Measurements from ENCODE around the gene TRERF1.
A peak's percentile ranks its signal among the peaks of the same experiment; 100 is the strongest.

The TRERF1 gene

DNA sequence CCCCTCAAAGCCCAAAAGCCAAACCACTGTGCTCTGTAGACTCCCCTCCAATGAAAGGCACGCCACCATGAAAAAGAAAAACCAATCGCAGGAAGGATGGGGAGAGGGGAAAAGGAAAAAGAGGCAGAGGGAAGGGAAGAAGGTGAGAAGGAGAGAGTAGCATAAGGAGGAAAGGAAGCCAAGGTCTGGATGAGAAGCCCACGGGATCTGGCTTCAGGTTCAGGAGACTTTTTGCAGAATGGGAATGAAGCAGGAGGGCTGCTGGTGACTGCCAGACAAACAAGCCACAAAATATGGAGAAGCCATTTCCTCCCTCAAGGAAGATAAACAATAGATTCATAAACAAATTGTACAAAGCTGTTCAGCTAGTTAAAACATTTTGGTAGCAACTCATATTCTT, 155.1 kb downstream of the TRERF1 start:
- no peaks in the 10 kb centered on the region for H3K4me1 ChIP-seq (ENCODE audit: control insufficient read depth, insufficient read depth, low read length)
- TF ChIP-seq PRDM1 (tag by site-specific recombination; IDR thresholded peaks at IDR 0.05) (peak; percentile 35; the same call in 1 of the 2 replicates), REPIN1 (tag by site-specific recombination; IDR thresholded peaks at IDR 0.05; ENCODE audit: low read depth) (no peak)
- POLR2A ChIA-PET, result no interaction called here
- no peak overlapping the region for H3K4me3 ChIP-seq (ENCODE audit: low read depth, low read length)
- H3K9me3 ChIP-seq (ENCODE audit: control insufficient read depth, insufficient read depth, low read depth, low read length), result no peaks in the 10 kb centered on the region
- CTCF ChIA-PET, result interaction anchor here (0.6 to 1.1 kb wide), 2 partner anchors 10 to 139 kb away, joined by 3 to 5 read pairs; no protein-coding TSS in a partner anchor
- H3K27ac ChIP-seq (ENCODE audit: extremely low read depth, low read depth, low read length), result no peak overlapping the region
- H3K36me3 ChIP-seq (ENCODE audit: control insufficient read depth in 2 of 2, insufficient read depth in 1 of 2, low read length in 2 of 2), result no peaks in the 10 kb centered on the region

DNA sequence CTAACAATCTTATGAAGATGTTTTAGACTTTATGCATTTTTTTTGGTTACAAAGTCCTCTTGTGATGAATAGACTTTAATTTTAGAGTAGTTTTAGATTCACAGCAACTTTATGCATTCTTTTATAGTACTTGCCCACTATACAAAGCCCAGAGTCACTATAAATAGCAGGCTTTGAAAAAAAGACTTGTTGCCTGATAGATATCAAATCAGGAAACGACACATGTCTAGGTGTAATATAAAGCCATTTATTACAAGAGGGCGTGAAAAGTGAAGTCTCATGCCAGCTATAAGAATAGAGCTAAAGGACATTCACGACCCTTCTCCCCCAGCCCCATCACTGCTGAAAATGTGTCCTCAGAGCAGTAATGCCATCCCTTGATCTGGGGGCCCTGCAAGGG, 156.0 kb downstream of the TRERF1 start:
- H3K9me3 ChIP-seq (ENCODE audit: control insufficient read depth, insufficient read depth, low read depth, low read length), result no peaks in the 10 kb centered on the region
- TF ChIP-seq, protein P1, sequence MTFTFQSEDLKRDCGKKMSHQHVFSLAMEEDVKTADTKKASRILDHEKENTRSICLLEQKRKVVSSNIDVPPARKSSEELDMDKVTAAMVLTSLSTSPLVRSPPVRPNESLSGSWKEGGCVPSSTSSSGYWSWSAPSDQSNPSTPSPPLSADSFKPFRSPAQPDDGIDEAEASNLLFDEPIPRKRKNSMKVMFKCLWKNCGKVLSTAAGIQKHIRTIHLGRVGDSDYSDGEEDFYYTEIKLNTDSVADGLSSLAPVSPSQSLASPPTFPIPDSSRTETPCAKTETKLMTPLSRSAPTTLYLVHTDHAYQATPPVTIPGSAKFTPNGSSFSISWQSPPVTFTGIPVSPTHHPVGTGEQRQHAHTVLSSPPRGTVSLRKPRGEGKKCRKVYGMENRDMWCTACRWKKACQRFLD (tag by site-specific recombination; IDR thresholded peaks at IDR 0.05), result no peak
- TF ChIP-seq ZNF394 (tag by site-specific recombination; IDR thresholded peaks at IDR 0.05; ENCODE audit: borderline replicate concordance) (no peak), YY2 (tag by site-specific recombination; IDR thresholded peaks at IDR 0.05) (no peak), ZNF214 (tag by site-specific recombination; IDR thresholded peaks at IDR 0.05; ENCODE audit: borderline replicate concordance) (no peak), ZNF664 (tag by site-specific recombination; IDR thresholded peaks at IDR 0.05) (no peak), ZNF544 (tag by site-specific recombination; IDR thresholded peaks at IDR 0.05) (no peak), ZFP69B (tag by site-specific recombination; IDR thresholded peaks at IDR 0.05) (no peak), ZSCAN23 (tag by site-specific recombination; IDR thresholded peaks at IDR 0.05) (no peak), MZF1 (tag by site-specific recombination; IDR thresholded peaks at IDR 0.05; ENCODE audit: borderline replicate concordance) (no peak), TCF7L2 (IDR thresholded peaks at IDR 0.05; ENCODE audit: borderline replicate concordance, low read depth, low read length) (no peak), ZNF701 (tag by site-specific recombination; IDR thresholded peaks at IDR 0.05) (no peak), ZNF660 (tag by site-specific recombination; IDR thresholded peaks at IDR 0.05) (no peak), WT1 (tag by site-specific recombination; IDR thresholded peaks at IDR 0.05) (no peak), ZNF768 (tag by site-specific recombination; IDR thresholded peaks at IDR 0.05) (no peak), ZNF221 (tag by site-specific recombination; IDR thresholded peaks at IDR 0.05; ENCODE audit: borderline replicate concordance) (no peak), ZNF585B (tag by site-specific recombination; IDR thresholded peaks at IDR 0.05) (no peak)
- TF ChIP-seq, protein P2, sequence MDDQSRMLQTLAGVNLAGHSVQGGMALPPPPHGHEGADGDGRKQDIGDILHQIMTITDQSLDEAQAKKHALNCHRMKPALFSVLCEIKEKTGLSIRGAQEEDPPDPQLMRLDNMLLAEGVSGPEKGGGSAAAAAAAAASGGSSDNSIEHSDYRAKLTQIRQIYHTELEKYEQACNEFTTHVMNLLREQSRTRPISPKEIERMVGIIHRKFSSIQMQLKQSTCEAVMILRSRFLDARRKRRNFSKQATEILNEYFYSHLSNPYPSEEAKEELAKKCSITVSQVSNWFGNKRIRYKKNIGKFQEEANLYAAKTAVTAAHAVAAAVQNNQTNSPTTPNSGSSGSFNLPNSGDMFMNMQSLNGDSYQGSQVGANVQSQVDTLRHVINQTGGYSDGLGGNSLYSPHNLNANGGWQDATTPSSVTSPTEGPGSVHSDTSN (CRISPR knock-in tag; IDR thresholded peaks at IDR 0.05), result no peak
- TF ChIP-seq, protein P3, sequence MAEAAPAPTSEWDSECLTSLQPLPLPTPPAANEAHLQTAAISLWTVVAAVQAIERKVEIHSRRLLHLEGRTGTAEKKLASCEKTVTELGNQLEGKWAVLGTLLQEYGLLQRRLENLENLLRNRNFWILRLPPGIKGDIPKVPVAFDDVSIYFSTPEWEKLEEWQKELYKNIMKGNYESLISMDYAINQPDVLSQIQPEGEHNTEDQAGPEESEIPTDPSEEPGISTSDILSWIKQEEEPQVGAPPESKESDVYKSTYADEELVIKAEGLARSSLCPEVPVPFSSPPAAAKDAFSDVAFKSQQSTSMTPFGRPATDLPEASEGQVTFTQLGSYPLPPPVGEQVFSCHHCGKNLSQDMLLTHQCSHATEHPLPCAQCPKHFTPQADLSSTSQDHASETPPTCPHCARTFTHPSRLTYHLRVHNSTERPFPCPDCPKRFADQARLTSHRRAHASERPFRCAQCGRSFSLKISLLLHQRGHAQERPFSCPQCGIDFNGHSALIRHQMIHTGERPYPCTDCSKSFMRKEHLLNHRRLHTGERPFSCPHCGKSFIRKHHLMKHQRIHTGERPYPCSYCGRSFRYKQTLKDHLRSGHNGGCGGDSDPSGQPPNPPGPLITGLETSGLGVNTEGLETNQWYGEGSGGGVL (tag by site-specific recombination; IDR thresholded peaks at IDR 0.05), result no peak
- TF ChIP-seq, protein P4, sequence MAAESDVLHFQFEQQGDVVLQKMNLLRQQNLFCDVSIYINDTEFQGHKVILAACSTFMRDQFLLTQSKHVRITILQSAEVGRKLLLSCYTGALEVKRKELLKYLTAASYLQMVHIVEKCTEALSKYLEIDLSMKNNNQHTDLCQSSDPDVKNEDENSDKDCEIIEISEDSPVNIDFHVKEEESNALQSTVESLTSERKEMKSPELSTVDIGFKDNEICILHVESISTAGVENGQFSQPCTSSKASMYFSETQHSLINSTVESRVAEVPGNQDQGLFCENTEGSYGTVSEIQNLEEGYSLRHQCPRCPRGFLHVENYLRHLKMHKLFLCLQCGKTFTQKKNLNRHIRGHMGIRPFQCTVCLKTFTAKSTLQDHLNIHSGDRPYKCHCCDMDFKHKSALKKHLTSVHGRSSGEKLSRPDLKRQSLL (tag by site-specific recombination; IDR thresholded peaks at IDR 0.05), result no peak
- H3K27ac ChIP-seq (ENCODE audit: extremely low read depth, low read depth, low read length), result no peak overlapping the region
- ChIA-PET POLR2A (no interaction called here), CTCF (interaction anchor here (0.5 kb wide), 1 partner anchor 53 kb away, joined by 4 read pairs; no protein-coding TSS in a partner anchor)
- H3K4me1 ChIP-seq (ENCODE audit: control insufficient read depth, insufficient read depth, low read length), result no peaks in the 10 kb centered on the region
- no peak overlapping the region for H3K4me3 ChIP-seq (ENCODE audit: low read depth, low read length)
- H3K36me3 ChIP-seq (ENCODE audit: control insufficient read depth in 2 of 2, insufficient read depth in 1 of 2, low read length in 2 of 2), result no peaks in the 10 kb centered on the region
